Testis (tissue), 2 donors: Measurements from ENCODE around the gene ARL3.

ENCODE experiments used
- POLR2A ChIP-seq: fragments of 450-650 bp; IDR thresholded peaks from one replicate; pipeline ENCODE4 v1.6.1; 2017; ENCODE audit warnings: antibody characterized with exemption, mild to moderate bottlenecking, moderate library complexity
- TF ChIP-seq, protein P1 (sequence below), 3 experiments: fragments of 450-650 bp in 2 of 3; fragments of 200-600 bp in 1 of 3; sonication (generic) in 1 of 3; IDR thresholded peaks; one replicate each; pipeline ENCODE4 v1.5.1; 2016 to 2019; ENCODE audit warnings: antibody characterized with exemption in 3 of 3, mild to moderate bottlenecking in 2 of 3, moderate library complexity in 1 of 3

DNA sequence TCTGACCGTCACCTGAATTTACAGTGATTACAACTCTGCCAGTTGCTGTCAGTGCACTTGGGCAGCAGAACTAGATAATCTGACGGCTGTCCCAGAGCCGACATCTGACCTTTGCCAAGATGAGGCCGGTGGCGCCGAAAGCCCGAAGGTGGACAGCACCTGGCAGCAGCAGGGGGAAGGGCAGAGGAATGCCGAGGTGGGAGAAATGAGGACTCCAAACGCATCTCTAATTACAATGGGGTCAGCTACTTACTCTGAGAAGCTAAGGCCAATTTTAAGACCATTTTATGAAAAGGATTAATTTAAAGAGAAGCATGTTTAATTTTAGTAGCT is 36.2 kb downstream of the ARL3 start:
- TF ChIP-seq, protein P1, sequence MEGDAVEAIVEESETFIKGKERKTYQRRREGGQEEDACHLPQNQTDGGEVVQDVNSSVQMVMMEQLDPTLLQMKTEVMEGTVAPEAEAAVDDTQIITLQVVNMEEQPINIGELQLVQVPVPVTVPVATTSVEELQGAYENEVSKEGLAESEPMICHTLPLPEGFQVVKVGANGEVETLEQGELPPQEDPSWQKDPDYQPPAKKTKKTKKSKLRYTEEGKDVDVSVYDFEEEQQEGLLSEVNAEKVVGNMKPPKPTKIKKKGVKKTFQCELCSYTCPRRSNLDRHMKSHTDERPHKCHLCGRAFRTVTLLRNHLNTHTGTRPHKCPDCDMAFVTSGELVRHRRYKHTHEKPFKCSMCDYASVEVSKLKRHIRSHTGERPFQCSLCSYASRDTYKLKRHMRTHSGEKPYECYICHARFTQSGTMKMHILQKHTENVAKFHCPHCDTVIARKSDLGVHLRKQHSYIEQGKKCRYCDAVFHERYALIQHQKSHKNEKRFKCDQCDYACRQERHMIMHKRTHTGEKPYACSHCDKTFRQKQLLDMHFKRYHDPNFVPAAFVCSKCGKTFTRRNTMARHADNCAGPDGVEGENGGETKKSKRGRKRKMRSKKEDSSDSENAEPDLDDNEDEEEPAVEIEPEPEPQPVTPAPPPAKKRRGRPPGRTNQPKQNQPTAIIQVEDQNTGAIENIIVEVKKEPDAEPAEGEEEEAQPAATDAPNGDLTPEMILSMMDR (IDR thresholded peaks at IDR 0.05): no peak
- TF ChIP-seq POLR2A: no peak
